Measurements from ENCODE around the gene ZFP62. TPM values are rescaled to one million over a fixed set of nuclear protein-coding genes. Genes with fewer than 3 reads are reported as not detected.
A peak's percentile ranks its signal among the peaks of the same experiment; 100 is the strongest.

Gene ZFP62
- total RNA-seq, 1 experiment from 2014 or later, result 20.6 TPM

DNA sequence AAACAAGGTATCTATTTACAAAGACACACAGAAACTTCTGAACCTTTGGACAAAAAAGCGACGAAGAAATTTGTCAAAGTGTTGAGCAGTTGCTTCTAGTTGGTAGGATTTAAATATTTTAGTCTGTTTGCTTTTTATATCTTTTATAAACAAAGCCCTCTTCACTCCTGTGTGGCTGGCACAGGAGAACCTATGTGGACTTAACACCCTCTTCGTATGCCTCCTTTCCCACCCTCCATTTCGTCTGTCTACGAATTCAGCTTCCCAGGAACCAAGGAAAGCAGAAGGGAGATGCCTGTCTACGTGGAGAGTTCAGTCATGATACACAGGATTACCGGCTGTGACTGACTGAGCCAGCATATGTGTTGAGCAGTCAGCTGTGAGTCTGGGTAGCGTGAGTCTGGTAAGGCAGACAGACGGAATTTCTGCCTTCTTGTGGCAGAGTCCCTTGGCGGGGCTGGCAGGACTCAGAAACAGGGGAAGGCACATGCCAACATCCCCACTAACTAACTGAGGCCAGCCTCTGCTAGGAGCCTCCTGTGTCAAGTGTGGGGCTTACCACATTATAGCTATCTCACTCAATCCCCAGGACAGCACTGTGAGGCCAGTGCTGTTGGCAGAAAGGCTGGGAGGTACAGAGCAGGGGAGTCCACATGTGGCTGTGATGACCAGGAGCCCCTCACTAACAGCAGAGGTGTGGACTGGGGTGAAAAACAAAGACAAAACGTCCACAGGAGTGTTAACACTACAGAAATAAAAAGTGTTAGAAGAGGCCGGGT, 13.9 kb upstream of the ZFP62 start:
- Histone ChIP-seq H3K27me3 (ENCODE audit: control insufficient read depth, insufficient read depth, low read length) (no peaks in the 10 kb centered on the region), H3K36me3 (replicated peaks; ENCODE audit: control insufficient read depth, insufficient read depth, low read length) (no peaks in the 10 kb centered on the region), H3K4me3 (ENCODE audit: insufficient read depth, low read depth, low read length) (no peak overlapping the region)
- no peak for DNase-seq

GRCh38 chr5:180873615-180874520, 12.8 kb upstream of the ZFP62 start:
- Histone ChIP-seq H3K36me3 (replicated peaks; ENCODE audit: control insufficient read depth, insufficient read depth, low read length) (no peaks in the 10 kb centered on the region), H3K4me3 (ENCODE audit: insufficient read depth, low read depth, low read length) (no peak overlapping the region), H3K27me3 (ENCODE audit: control insufficient read depth, insufficient read depth, low read length) (no peaks in the 10 kb centered on the region)
- no peak for DNase-seq

- no peaks in the 10 kb centered on the region for H3K27me3 ChIP-seq (ENCODE audit: control insufficient read depth, insufficient read depth, low read length)
- H3K36me3 ChIP-seq (replicated peaks; ENCODE audit: control insufficient read depth, insufficient read depth, low read length), result no peaks in the 10 kb centered on the region
- no peak overlapping the region for H3K4me3 ChIP-seq (ENCODE audit: insufficient read depth, low read depth, low read length)
- no peak for DNase-seq
These were observed 11.3 kb upstream of the ZFP62 start for GRCh38 chr5:180872419-180872818.

DNA sequence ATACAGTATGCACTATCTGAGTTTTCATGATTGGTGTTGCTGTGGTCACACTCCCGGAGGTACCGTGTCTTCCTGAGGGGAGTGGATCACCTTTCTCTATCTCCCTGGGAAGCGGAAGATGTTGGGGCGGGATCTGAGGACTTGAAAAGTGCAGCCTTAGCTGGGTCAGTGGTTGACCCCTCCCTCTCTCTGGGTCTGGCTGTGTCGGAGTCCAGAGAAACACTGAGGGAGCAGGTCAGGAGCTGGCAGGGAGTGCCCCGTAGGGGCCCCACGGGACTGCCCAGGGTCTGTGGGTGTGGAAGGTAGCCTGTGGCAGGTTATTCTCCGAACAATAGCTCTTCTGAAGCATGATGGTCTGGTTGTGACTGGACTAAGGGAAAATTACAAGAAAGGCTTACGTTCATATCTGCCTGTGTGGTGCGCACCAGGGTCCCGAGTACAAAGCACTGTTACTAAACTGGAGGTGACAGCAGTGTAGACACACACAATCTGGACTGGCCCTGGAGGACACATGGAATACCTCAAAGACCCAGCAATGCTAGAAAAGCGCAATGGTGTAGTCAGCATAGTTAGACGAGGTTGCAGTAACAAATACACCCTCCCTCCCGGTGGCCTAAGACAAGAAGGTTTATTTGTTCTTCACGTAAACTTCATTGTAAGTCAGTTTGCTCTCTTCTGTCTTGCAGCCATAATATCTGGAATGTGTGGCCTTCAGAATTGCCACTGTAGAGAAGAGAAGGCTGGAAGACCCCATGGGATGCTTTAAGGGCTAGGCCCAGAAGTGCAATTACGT, 9.4 kb upstream of the ZFP62 start:
- no peaks in the 10 kb centered on the region for H3K27me3 ChIP-seq (ENCODE audit: control insufficient read depth, insufficient read depth, low read length)
- H3K4me3 ChIP-seq (ENCODE audit: insufficient read depth, low read depth, low read length), result no peak overlapping the region
- DNase-seq, result no peak
- no peaks in the 10 kb centered on the region for H3K36me3 ChIP-seq (replicated peaks; ENCODE audit: control insufficient read depth, insufficient read depth, low read length)

DNA sequence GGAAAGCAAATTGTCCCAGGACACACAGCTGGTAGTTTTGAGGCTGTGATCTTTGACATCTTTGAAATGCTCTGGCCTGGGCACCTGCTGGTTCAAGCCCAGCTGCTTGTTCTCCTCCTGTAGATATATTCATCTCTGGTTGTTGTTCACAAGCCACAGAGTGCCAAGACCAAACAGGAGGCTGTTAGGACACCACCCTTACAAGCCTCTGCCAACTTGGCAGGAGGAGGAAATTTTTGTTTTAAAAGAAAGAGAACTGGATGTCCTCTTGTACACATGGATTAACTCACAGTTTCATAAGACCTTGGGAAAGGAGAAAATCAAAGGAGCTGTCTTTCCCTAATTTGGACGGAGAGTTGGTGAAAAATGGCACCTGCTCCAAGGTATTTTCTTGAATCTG, 8.5 kb upstream of the ZFP62 start:
- Histone ChIP-seq H3K27me3 (ENCODE audit: control insufficient read depth, insufficient read depth, low read length) (no peaks in the 10 kb centered on the region), H3K36me3 (replicated peaks; ENCODE audit: control insufficient read depth, insufficient read depth, low read length) (no peaks in the 10 kb centered on the region), H3K4me3 (ENCODE audit: insufficient read depth, low read depth, low read length) (no peak overlapping the region)
- DNase-seq, result no peak

- no peaks in the 10 kb centered on the region for H3K36me3 ChIP-seq (replicated peaks; ENCODE audit: control insufficient read depth, insufficient read depth, low read length)
- no peaks in the 10 kb centered on the region for H3K27me3 ChIP-seq (ENCODE audit: control insufficient read depth, insufficient read depth, low read length)
- no peak overlapping the region for H3K4me3 ChIP-seq (ENCODE audit: insufficient read depth, low read depth, low read length)
- DNase-seq, result peak; percentile 74
These were observed 7.9 kb upstream of the ZFP62 start for GRCh38 chr5:180868960-180869359.

GRCh38 chr5:180866985-180867384, 5.9 kb upstream of the ZFP62 start:
- H3K4me3 ChIP-seq (ENCODE audit: insufficient read depth, low read depth, low read length), result no peak overlapping the region
- H3K36me3 ChIP-seq (replicated peaks; ENCODE audit: control insufficient read depth, insufficient read depth, low read length), result no peaks in the 10 kb centered on the region
- no peak for DNase-seq
- H3K27me3 ChIP-seq (ENCODE audit: control insufficient read depth, insufficient read depth, low read length), result no peaks in the 10 kb centered on the region

- no peaks in the 10 kb centered on the region for H3K36me3 ChIP-seq (replicated peaks; ENCODE audit: control insufficient read depth, insufficient read depth, low read length)
- no peak for DNase-seq
- no peaks in the 10 kb centered on the region for H3K27me3 ChIP-seq (ENCODE audit: control insufficient read depth, insufficient read depth, low read length)
- H3K4me3 ChIP-seq (ENCODE audit: insufficient read depth, low read depth, low read length), result no peak overlapping the region
These were observed 5.1 kb upstream of the ZFP62 start for GRCh38 chr5:180865981-180866695.

- peak; percentile 65 for DNase-seq
- H3K36me3 ChIP-seq (replicated peaks; ENCODE audit: control insufficient read depth, insufficient read depth, low read length), result peaks cover 3% of the 10 kb centered on the region
- H3K27me3 ChIP-seq (ENCODE audit: control insufficient read depth, insufficient read depth, low read length), result no peaks in the 10 kb centered on the region
- H3K4me3 ChIP-seq (ENCODE audit: insufficient read depth, low read depth, low read length), result no peak overlapping the region
These were observed 1.6 kb upstream of the ZFP62 start for GRCh38 chr5:180862645-180863044.

DNA sequence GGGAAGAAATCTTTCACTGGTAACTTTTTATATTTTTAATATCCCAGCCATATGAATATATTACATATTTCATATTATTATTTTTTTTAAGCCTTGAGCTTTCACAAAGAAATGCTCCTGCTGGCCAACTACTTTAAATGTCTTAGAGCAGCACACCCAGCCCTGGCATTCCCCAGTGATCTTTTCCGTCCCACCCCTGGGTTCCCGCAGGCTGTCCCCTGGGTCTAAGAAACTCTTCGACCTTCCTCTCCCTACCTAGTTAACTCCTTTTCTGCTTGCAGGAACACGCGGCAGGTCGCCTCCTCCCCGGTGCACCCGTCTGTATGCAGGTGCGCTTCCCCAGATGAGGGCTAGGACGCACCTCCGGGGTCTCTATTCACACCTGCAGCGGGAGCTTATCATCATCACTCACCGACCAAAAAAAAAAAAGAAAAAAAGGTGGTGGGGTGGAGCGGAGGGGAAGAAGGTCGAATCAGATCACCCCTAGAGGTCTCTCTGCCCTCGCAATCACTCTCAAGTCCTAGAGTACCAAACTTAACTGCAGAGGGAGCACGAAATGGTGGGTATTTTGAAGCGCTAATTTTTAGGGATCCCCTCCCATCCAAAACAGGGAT, 696 bp downstream of the ZFP62 start:
- DNase-seq, result peak; percentile 79

GRCh38 chr5:180858586-180858985, 2.5 kb downstream of the ZFP62 start:
- H3K4me3 ChIP-seq (ENCODE audit: insufficient read depth, low read depth, low read length), result no peak overlapping the region
- no peaks in the 10 kb centered on the region for H3K27me3 ChIP-seq (ENCODE audit: control insufficient read depth, insufficient read depth, low read length)
- no peak for DNase-seq
- H3K36me3 ChIP-seq (replicated peaks; ENCODE audit: control insufficient read depth, insufficient read depth, low read length), result peaks cover 6% of the 10 kb centered on the region

More for the DNA sequence above, 696 bp downstream of the ZFP62 start:
- H3K4me3 ChIP-seq (ENCODE audit: insufficient read depth, low read depth, low read length), result peak overlapping the region; percentile 64
- H3K36me3 ChIP-seq (replicated peaks; ENCODE audit: control insufficient read depth, insufficient read depth, low read length), result peaks cover 6% of the 10 kb centered on the region
- no peaks in the 10 kb centered on the region for H3K27me3 ChIP-seq (ENCODE audit: control insufficient read depth, insufficient read depth, low read length)

DNA sequence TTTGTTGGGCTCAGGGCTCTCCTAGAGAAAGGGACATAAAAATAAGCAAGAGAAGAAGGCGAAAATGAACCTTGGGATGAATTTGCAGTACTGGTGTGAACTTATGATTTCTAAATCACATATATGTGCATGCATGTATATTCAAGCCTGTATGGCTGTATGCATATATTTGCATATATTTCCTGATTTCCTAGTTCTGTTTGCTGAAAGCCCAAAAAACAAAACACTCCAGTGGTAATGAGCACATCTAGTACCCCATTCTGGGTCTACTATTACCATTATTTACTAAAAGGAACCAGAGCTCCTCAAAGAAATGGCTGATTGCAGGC, 7.3 kb downstream of the ZFP62 start:
- no peaks in the 10 kb centered on the region for H3K27me3 ChIP-seq (ENCODE audit: control insufficient read depth, insufficient read depth, low read length)
- H3K36me3 ChIP-seq (replicated peaks; ENCODE audit: control insufficient read depth, insufficient read depth, low read length), result peaks cover 29% of the 10 kb centered on the region
- no peak for DNase-seq
- no peak overlapping the region for H3K4me3 ChIP-seq (ENCODE audit: insufficient read depth, low read depth, low read length)

GRCh38 chr5:180853121-180853847, 7.8 kb downstream of the ZFP62 start:
- no peak for DNase-seq
- Histone ChIP-seq H3K36me3 (replicated peaks; ENCODE audit: control insufficient read depth, insufficient read depth, low read length) (peaks cover 28% of the 10 kb centered on the region), H3K4me3 (ENCODE audit: insufficient read depth, low read depth, low read length) (no peak overlapping the region), H3K27me3 (ENCODE audit: control insufficient read depth, insufficient read depth, low read length) (no peaks in the 10 kb centered on the region)
